Measurements from ENCODE around the gene OLFML2B.

The OLFML2B gene

DNA sequence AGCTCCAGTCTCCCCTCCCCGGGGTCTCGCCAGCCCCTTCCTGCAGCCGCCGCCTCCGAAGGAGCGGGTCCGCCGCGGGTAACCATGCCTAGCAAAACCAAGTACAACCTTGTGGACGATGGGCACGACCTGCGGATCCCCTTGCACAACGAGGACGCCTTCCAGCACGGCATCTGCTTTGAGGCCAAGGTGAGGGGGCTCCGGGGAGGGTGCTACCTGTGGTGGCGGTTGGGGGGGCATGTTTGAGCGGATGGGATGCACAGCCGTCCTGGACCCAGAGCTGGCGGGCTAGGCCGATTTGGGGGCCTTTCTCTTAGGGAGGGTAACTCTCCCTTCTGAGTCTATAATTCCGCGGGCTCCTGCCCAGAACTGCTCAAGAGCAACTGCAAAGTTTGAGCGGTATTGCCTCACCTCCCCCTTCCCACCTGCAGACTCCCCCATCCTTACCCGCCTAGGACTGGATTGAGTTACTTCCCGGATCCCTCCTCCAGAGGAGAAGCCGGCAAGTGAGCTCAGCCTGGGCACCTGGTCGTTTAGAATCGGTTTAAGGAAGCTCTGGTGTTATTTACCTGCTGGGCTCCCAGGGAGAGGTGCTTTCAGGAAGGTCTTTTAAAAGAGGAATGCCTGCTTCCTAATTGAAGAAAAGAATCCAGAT lies 46.6 kb upstream of the OLFML2B start (continued):
- TF ChIP-seq ZNF24 (tag by site-specific recombination; IDR thresholded peaks at IDR 0.05) (no peak), KLF8 (tag by site-specific recombination; IDR thresholded peaks at IDR 0.05) (peak; percentile 15; the same call in 1 of the 2 replicates), ZNF10 (tag by site-specific recombination; IDR thresholded peaks at IDR 0.05) (no peak), ZNF16 (tag by site-specific recombination; IDR thresholded peaks at IDR 0.05; ENCODE audit: low read depth) (no peak), GLI2 (tag by site-specific recombination; IDR thresholded peaks at IDR 0.05; ENCODE audit: borderline replicate concordance, low read depth) (no peak), HOXC10 (CRISPR knock-in tag; IDR thresholded peaks at IDR 0.05) (no peak), TCF7L2 (IDR thresholded peaks at IDR 0.05; ENCODE audit: borderline replicate concordance, low read depth, low read length) (no peak), ZNF311 (tag by site-specific recombination; IDR thresholded peaks at IDR 0.05; ENCODE audit: borderline replicate concordance) (no peak), ZSCAN18 (tag by site-specific recombination; IDR thresholded peaks at IDR 0.05) (no peak), ZNF426 (tag by site-specific recombination; IDR thresholded peaks at IDR 0.05) (no peak), AEBP2 (tag by site-specific recombination; IDR thresholded peaks at IDR 0.05; ENCODE audit: borderline replicate concordance) (no peak), ZSCAN23 (tag by site-specific recombination; IDR thresholded peaks at IDR 0.05) (no peak), ZNF670 (tag by site-specific recombination; IDR thresholded peaks at IDR 0.05; ENCODE audit: low read depth) (no peak), ZNF704 (tag by site-specific recombination; IDR thresholded peaks at IDR 0.05) (no peak), ZNF707 (tag by site-specific recombination; IDR thresholded peaks at IDR 0.05) (no peak), ZNF837 (tag by site-specific recombination; IDR thresholded peaks at IDR 0.05) (no peak), ZNF416 (tag by site-specific recombination; IDR thresholded peaks at IDR 0.05) (no peak), ZBTB20 (tag by site-specific recombination; IDR thresholded peaks at IDR 0.05) (peak; percentile 12; the same call in 1 of the 2 replicates)
- TF ChIP-seq, protein P1, sequence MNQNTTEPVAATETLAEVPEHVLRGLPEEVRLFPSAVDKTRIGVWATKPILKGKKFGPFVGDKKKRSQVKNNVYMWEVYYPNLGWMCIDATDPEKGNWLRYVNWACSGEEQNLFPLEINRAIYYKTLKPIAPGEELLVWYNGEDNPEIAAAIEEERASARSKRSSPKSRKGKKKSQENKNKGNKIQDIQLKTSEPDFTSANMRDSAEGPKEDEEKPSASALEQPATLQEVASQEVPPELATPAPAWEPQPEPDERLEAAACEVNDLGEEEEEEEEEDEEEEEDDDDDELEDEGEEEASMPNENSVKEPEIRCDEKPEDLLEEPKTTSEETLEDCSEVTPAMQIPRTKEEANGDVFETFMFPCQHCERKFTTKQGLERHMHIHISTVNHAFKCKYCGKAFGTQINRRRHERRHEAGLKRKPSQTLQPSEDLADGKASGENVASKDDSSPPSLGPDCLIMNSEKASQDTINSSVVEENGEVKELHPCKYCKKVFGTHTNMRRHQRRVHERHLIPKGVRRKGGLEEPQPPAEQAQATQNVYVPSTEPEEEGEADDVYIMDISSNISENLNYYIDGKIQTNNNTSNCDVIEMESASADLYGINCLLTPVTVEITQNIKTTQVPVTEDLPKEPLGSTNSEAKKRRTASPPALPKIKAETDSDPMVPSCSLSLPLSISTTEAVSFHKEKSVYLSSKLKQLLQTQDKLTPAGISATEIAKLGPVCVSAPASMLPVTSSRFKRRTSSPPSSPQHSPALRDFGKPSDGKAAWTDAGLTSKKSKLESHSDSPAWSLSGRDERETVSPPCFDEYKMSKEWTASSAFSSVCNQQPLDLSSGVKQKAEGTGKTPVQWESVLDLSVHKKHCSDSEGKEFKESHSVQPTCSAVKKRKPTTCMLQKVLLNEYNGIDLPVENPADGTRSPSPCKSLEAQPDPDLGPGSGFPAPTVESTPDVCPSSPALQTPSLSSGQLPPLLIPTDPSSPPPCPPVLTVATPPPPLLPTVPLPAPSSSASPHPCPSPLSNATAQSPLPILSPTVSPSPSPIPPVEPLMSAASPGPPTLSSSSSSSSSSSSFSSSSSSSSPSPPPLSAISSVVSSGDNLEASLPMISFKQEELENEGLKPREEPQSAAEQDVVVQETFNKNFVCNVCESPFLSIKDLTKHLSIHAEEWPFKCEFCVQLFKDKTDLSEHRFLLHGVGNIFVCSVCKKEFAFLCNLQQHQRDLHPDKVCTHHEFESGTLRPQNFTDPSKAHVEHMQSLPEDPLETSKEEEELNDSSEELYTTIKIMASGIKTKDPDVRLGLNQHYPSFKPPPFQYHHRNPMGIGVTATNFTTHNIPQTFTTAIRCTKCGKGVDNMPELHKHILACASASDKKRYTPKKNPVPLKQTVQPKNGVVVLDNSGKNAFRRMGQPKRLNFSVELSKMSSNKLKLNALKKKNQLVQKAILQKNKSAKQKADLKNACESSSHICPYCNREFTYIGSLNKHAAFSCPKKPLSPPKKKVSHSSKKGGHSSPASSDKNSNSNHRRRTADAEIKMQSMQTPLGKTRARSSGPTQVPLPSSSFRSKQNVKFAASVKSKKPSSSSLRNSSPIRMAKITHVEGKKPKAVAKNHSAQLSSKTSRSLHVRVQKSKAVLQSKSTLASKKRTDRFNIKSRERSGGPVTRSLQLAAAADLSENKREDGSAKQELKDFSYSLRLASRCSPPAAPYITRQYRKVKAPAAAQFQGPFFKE (tag by site-specific recombination; IDR thresholded peaks at IDR 0.05; ENCODE audit: borderline replicate concordance), result no peak
- TF ChIP-seq, protein P2, sequence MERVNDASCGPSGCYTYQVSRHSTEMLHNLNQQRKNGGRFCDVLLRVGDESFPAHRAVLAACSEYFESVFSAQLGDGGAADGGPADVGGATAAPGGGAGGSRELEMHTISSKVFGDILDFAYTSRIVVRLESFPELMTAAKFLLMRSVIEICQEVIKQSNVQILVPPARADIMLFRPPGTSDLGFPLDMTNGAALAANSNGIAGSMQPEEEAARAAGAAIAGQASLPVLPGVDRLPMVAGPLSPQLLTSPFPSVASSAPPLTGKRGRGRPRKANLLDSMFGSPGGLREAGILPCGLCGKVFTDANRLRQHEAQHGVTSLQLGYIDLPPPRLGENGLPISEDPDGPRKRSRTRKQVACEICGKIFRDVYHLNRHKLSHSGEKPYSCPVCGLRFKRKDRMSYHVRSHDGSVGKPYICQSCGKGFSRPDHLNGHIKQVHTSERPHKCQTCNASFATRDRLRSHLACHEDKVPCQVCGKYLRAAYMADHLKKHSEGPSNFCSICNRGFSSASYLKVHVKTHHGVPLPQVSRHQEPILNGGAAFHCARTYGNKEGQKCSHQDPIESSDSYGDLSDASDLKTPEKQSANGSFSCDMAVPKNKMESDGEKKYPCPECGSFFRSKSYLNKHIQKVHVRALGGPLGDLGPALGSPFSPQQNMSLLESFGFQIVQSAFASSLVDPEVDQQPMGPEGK (tag by site-specific recombination; IDR thresholded peaks at IDR 0.05), result peak; percentile 83
- TF ChIP-seq, protein P3, sequence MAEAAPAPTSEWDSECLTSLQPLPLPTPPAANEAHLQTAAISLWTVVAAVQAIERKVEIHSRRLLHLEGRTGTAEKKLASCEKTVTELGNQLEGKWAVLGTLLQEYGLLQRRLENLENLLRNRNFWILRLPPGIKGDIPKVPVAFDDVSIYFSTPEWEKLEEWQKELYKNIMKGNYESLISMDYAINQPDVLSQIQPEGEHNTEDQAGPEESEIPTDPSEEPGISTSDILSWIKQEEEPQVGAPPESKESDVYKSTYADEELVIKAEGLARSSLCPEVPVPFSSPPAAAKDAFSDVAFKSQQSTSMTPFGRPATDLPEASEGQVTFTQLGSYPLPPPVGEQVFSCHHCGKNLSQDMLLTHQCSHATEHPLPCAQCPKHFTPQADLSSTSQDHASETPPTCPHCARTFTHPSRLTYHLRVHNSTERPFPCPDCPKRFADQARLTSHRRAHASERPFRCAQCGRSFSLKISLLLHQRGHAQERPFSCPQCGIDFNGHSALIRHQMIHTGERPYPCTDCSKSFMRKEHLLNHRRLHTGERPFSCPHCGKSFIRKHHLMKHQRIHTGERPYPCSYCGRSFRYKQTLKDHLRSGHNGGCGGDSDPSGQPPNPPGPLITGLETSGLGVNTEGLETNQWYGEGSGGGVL (tag by site-specific recombination; IDR thresholded peaks at IDR 0.05), result peak; percentile 57
- TF ChIP-seq, protein P4, sequence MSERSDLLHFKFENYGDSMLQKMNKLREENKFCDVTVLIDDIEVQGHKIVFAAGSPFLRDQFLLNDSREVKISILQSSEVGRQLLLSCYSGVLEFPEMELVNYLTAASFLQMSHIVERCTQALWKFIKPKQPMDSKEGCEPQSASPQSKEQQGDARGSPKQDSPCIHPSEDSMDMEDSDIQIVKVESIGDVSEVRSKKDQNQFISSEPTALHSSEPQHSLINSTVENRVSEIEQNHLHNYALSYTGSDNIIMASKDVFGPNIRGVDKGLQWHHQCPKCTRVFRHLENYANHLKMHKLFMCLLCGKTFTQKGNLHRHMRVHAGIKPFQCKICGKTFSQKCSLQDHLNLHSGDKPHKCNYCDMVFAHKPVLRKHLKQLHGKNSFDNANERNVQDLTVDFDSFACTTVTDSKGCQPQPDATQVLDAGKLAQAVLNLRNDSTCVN (tag by site-specific recombination; optimal IDR thresholded peaks at IDR 0.05), result peak; percentile 71

Data from HEK293 (cell line).